ENCODE measurements around the gene EHD2.
"Not testable (repeated sequence)": the region's sequence is repeated elsewhere in the genome, so short reads cannot be mapped to it uniquely, and the experiment has no call there.

EHD2 gene

GRCh38 chr19:47718415-47719046 lies 5.3 kb downstream of the EHD2 start:
- not testable (repeated sequence) for DNase-seq

DNA sequence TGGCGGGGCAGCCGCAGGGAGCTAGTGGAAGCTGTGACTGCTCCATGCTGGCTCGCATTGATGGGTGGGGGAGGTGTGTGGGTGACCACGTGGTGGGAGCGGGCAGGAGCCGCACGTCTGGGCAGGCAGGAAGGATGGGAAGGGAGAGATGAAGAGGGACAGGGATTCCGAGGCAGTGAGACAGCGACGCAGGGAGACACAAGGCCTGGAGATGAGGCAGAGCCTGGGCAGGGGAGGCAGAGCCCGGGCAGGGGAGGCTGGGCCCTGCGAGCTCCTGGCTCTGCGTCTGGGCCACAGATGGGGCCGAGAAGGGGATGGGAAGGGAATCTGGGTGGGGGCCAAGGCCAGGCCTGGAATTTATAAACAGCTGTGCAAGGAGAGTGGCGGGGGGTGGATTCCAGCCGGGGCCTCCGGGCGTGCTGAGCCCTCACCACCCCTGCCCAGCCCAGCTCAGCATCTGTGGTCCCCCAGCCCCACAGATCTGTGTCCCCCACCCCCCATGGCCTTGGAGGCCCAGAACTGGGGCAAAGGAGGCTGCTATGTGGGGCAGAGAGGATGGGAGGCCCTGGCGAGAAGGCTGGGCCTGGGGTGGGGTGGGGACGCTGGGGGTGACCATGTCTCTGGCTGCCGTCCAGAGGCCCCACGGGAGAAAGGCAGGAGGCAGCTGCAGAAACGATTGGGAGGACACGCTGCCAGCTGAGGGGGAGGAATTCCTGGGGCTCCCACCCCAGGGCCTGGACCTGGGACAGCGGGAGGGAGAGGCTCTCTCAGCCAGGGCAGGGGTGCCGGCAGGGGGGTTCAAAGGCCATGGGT lies 6.0 kb downstream of the EHD2 start:
- DNase-seq: no peak

DNA sequence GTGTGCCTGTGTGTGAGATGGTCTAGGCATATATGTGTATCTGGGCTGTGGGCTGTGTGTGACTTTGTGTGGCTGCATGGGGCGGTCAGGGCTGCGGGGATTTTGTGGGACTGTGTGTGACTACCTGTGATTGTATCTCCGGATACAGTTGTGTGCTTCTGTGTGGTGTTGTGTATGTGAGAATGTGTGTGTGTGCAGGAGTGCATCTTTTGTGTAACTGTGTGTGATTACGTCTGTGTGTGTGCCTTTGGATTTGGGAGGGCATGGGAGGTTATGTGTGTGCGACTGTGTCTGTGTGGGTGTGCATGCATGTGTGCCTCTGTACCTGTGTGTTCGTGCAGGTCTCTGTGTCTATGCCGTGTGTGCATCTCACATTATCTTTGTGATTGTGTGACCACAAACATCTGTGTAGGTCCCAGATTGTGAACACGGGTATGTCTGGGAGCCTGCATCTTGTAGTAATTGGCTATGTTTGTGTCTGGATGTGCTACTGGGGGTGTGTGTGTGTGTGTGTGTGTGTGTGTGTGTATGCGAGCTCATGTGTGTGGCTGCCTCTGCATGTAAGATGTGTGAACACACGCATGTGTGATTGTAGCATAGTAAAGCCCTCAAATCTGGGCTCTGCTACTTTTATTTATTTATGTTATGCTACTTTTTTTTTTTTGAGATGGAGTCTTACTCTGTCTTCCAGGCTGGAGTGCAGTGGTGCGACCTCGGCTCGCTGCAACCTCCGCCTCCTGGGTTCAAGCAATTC lies 7.6 kb downstream of the EHD2 start:
- no peak for DNase-seq

- DNase-seq: no peak
Measured at GRCh38 chr19:47723581-47723940, 10.3 kb downstream of the EHD2 start.

- no peak for DNase-seq
Measured at GRCh38 chr19:47725759-47726401, 12.7 kb downstream of the EHD2 start.

DNA sequence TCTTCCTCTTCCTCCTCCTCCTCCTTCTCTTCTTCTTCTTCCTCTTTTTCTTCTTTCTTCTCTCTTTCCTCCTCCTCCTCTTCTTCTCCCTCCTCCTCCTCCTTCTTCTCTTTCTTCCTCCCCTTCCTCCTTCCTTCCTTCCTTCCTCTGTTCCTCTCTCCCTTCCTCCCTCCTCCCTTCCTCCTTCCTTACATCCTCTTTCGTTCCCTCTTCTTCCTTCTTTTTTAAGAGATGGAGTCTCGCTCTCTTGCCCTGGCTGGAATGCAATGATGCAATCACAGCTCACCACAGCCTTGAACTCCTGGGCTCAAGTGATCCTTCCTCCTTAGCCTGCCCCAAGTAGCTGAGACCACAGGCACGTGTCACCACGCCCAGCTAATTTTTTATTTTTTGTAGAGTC lies 13.2 kb downstream of the EHD2 start:
- DNase-seq: no peak

GRCh38 chr19:47728295-47728694 lies 15.1 kb downstream of the EHD2 start:
- DNase-seq: not testable (repeated sequence)

- no peak for DNase-seq
Measured at GRCh38 chr19:47729468-47729798, 16.2 kb downstream of the EHD2 start.

DNA sequence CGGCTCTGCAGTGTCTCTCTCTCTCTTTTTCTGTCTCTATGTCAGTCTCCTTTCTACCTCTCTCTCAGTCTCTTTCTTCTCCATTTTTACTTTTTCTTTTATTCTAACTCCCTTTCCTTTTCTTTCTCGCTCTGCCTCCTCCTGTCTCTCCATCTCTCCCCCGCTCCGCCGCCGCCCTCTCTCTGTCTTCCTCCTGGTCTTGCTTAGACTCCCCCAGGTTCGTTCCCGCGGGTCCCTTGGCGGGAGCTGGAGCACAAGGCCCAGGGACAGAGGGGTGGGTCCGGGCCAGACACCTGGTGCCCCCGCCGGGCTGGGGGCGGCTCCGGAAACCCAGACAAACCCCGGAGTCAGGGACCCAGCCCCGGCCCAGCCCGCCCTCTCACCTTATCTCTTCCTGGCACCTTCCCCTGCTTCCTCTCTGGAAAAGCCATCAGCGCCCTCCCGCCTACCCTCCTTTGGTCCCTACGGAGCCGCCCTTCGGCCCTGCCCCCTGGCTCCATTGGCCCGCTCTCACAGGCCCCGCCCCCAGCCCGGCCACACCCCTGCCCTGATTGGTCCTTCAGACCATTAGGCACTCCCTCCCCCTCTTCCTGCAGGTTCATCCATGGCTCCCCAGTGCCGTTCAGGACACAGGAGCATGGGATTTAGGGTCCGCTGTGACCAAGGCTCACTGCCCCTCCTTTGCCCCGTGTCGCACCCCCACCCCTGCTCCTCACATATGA lies 16.7 kb downstream of the EHD2 start:
- DNase-seq: no peak

DNA sequence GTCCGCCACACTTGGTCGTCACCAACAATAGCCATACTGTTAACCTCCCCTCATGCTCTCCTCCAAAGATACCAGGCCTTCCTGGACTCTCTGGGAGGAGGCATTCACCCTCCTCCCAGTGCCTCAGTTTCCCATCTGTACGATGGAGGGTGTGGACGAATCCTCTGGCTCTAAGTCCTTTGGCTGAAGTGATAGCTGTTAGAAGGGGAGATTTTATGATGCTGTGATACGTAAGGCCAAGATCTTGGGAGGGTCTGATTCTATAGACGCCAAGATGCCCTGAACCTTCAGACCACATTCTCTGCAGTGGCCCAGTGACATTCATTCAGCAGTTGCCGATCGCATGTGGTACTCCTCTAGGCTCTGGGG lies 17.3 kb downstream of the EHD2 start:
- DNase-seq: no peak

- DNase-seq: no peak
Measured at GRCh38 chr19:47730910-47731309, 17.7 kb downstream of the EHD2 start.

- DNase-seq: no peak
Measured at GRCh38 chr19:47735131-47735530, 21.9 kb downstream of the EHD2 start.

DNA sequence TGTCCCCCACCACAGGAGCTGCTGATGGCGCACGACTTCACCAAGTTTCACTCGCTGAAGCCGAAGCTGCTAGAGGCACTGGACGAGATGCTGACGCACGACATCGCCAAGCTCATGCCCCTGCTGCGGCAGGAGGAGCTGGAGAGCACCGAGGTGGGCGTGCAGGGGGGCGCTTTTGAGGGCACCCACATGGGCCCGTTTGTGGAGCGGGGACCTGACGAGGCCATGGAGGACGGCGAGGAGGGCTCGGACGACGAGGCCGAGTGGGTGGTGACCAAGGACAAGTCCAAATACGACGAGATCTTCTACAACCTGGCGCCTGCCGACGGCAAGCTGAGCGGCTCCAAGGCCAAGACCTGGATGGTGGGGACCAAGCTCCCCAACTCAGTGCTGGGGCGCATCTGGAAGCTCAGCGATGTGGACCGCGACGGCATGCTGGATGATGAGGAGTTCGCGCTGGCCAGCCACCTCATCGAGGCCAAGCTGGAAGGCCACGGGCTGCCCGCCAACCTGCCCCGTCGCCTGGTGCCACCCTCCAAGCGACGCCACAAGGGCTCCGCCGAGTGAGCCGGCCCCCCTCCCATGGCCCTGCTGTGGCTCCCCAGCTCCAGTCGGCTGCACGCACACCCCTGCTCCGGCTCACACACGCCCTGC lies 27.8 kb downstream of the EHD2 start:
- DNase-seq: no peak

DNA sequence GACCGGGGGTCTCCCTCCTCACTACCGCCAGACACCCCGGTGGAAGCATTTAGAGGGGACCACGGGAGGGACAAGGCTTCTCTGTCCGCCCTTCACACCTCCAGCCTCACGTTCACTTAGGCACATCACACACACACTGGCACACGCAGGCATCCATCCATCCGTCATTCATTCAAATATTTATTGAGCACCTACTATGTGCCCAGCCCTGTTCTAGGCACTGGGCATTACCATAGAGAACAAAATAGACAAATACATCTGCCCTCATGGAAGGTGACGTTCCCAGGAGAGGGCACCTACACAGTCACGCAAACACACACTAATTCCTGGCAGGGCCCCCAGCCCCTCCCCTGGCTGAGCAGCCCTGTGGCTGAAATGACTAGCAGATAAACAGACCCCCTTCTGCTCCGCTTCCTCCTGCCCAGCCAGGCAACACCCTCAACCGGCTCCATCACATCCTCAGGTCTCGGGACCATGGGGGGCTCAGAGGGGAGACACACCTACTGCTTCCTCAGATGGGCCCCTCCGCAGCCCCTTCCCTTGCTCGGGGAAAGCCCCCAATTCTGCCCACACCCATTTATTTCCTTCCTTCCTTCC lies 28.4 kb downstream of the EHD2 start:
- DNase-seq: no peak

DNA sequence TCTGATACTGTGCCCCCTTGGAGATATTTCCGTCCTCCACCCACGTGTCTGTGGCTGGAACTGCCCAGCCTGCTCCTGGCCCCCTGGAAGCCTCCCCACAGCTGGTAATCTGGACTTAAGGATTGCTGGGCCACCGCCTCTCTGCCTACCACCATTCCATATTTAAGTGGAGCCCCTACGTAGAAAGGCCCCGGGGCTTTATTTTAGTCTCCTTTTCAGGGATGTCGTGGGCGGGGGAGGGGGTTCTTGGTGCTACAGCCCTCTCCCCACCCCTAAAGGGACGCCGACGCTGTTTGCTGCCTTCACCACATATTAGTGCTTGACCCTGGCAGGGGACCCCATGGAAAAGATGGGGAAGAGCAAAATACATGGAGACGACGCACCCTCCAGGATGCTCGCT lies 29.4 kb downstream of the EHD2 start:
- DNase-seq: no peak

DNA sequence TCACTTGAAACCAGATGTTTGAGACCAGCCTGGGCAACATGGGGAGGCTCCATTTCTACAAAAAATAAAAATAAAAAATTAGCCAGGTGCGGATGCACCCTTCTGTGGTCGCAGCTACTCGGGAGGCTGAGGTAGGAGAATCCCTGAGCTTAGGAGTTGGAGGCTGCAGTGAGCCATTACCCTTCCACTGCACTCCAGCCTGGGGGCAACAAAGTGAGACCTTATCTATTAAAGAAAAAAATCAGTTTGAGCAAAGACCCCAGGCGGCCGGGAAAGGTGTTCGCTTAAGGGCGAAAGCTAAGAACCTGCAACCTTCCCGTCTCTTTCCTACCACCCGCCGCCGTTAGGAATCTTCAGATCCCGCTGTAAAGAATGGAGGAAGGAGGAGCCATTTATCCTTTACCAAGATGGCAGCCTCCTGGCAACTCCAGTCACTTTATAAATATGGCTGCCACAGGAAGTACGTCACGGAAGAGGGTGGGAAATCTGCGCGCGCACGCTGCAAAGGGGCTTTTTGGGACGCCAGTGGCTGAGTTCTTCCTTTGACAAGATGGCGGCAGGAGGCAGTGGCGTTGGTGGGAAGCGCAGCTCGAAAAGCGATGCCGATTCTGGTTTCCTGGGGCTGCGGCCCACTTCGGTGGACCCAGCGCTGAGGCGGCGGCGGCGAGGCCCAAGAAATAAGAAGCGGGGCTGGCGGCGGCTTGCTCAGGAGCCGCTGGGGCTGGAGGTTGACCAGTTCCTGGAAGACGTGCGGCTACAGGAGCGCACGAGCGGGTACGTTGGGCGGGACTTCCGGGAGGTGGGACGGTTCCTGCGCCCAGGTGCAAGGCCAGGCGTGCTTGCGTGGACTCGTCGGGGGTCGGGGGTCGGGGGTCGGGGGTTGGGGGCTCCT lies 32.0 kb downstream of the EHD2 start, which contains the start of gene NOP53:
Gene NOP53, plus strand, starts transcription at position 537 of the 892 bp plus-strand sequence. Its CDS starts 14 bp downstream, at position 551.
- DNase-seq: peak; percentile 94

DNA sequence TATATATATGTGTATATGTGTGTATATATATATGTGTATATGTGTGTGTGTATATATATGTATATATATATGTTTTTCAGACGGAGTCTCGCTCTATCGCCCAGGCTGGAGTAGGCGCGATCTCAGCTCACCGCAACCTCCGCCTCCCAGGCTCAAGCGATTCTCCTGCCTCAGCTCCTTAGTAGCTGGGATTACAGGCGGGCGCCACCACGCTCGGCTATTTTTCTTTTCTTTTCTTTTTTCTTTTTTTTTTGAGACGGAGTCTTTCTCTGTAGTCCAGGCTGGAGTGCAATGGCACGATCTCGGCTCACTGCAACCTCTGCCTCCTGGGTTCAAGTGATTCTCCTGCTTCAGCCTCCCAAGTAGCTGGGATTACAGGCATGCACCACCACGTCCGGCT lies 32.9 kb downstream of the EHD2 start:
- not testable (repeated sequence) for DNase-seq

DNA sequence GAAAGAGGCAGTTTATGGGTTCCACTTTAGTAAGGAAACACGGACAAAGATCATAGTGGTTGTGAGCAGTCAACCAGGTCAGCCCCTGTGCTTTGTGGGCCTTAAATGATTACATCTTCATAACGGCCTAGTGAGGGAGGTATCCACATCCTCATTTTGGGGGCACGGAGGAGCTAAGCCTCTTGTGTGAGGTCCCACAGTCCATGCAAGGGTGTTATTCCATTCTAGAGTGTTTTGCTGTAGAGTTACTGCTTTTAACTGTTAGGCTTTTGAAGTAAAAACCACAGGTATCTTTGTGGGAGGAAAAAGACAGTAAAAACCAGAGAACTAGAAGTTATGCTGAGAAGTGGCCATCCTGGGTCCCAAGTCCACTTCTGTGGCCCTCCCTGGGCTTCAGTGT lies 36.1 kb downstream of the EHD2 start:
- DNase-seq: no peak

- no peak for DNase-seq
Measured at GRCh38 chr19:47750752-47751151, 37.5 kb downstream of the EHD2 start.

GRCh38 chr19:47752440-47753211 lies 39.4 kb downstream of the EHD2 start:
- DNase-seq: no peak

Measured in effector CD8-positive, alpha-beta T cell (primary cell).